Kidney epithelial cell (primary cell): Measurements from ENCODE around the gene ZNF441. TPM values are rescaled to one million over a fixed set of nuclear protein-coding genes. Genes with fewer than 3 reads are reported as not detected.
A peak's percentile ranks its signal among the peaks of the same experiment; 100 is the strongest.

Source experiments
- DNase-seq: peaks from one replicate; pipeline ENCODE4 v3.0.0-alpha.2; 2010; ENCODE audit warnings: low read depth
- H3K27me3 ChIP-seq: 2 replicates; pipeline ENCODE4 v1.6.0; 2011; ENCODE audit warnings: low read length; ENCODE audit not compliant: control insufficient read depth, insufficient read depth
- H3K36me3 ChIP-seq: 2 replicates; pipeline ENCODE4 v1.5.1; 2011; ENCODE audit warnings: low read length; ENCODE audit not compliant: control insufficient read depth, insufficient read depth
- H3K4me3 ChIP-seq: 2 replicates; pipeline ENCODE4 v1.5.1; 2011; ENCODE audit warnings: low read depth, mild to moderate bottlenecking, control low read depth, low read length
- total RNA-seq: library from RNA; depleted of rRNA; stranded (reverse); fragments of >200 nt; gene quantifications from 2 replicates; pipeline ENCODE4 v1.2.3, GENCODE V29; 2015
- TF ChIP-seq, protein P1 (sequence below): IDR thresholded peaks from 2 replicates; pipeline ENCODE4 v1.5.1; 2011; ENCODE audit warnings: mild to moderate bottlenecking, moderate library complexity, low read length, control low read depth, inconsistent platforms; ENCODE audit not compliant: insufficient read depth, poor library complexity, severe bottlenecking

The ZNF441 gene
- total RNA-seq, 1 donor from 2014 or later: 5.1 TPM

DNA sequence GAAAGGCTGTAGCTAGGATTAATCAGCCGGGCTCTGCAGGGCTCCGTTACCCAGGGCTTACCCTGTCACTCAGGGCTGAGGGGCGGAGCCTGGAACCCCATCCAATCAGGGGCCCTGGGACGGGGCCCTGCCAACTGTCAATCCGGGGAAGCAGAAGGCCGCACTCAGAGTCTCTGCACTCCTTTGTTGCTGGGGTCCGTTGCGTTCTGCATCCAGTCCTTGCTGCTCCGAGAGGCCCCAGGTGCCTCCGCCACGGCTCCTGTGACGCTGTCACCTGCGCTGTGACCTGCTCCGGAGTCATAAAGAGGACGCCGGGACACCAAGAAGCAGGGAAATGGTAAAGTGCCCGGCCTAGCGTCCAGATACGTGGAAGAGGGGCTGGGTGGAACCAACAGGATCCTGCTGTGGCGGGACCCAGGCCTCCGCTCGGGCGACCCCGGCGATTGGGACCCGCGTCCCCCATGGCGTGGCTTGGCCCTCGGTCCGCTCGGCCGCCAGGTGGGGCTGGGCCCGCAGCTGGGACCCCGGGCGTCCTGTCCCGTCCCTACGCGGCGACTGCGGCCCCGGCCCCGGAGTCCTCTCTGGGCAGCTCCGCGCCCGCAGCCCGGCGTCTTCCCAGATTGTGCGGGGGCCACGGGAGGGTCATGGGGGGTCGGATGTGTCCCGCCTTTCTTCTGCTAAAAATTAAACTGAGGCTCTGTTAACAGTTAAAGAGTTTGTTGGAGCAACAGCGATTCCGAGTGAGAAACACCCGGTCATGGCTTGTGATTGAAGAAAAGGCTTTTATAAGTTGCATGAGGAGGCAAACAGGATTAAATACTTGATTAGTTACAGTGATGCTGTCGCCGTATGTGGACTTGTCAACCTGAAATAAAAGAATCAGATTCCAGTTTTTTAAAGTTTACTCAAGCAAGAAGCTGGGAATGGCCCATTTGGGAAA is 31.9 kb downstream of the ZNF441 start, which contains the start of gene ZNF491:
TSS of gene ZNF491 (plus strand) at position 133 of the 940 bp plus-strand sequence. CDS start 7,431 bp downstream, outside the sequence.
- peak; percentile 51 for DNase-seq
- Histone ChIP-seq H3K4me3 (peak within 1 kb of the TSS; percentile 49), H3K36me3 (no peaks in the 10 kb centered on the region), H3K27me3 (no peaks in the 10 kb centered on the region)
- TF ChIP-seq, protein P1, sequence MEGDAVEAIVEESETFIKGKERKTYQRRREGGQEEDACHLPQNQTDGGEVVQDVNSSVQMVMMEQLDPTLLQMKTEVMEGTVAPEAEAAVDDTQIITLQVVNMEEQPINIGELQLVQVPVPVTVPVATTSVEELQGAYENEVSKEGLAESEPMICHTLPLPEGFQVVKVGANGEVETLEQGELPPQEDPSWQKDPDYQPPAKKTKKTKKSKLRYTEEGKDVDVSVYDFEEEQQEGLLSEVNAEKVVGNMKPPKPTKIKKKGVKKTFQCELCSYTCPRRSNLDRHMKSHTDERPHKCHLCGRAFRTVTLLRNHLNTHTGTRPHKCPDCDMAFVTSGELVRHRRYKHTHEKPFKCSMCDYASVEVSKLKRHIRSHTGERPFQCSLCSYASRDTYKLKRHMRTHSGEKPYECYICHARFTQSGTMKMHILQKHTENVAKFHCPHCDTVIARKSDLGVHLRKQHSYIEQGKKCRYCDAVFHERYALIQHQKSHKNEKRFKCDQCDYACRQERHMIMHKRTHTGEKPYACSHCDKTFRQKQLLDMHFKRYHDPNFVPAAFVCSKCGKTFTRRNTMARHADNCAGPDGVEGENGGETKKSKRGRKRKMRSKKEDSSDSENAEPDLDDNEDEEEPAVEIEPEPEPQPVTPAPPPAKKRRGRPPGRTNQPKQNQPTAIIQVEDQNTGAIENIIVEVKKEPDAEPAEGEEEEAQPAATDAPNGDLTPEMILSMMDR: no peak

DNA sequence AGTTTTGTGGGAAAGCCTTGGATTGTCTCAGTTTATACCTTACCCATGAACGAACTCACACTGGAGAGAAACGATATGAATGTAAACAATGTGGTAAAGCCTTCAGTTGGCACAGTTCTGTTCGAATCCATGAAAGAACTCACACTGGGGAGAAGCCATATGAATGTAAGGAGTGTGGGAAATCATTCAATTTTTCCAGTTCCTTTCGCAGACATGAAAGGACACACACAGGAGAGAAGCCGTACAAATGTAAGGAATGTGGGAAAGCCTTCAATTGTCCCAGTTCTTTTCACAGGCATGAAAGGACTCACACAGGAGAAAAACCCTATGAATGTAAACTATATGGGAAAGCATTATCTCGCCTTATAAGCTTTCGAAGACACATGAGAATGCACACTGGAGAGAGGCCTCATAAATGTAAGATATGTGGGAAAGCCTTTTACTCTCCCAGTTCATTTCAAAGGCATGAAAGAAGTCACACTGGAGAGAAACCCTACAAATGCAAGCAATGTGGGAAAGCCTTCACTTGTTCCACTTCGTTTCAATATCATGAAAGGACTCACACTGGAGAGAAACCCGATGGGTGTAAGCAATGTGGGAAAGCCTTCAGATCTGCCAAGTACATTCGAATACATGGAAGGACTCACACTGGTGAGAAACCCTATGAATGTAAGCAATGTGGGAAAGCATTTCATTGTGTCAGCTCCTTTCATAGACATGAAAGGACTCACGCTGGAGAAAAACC is 39.7 kb downstream of the ZNF441 start:
- H3K36me3 ChIP-seq: no peaks in the 10 kb centered on the region
- TF ChIP-seq, protein P1: no peak
- H3K4me3 ChIP-seq: no peak overlapping the region
- no peaks in the 10 kb centered on the region for H3K27me3 ChIP-seq
- no peak for DNase-seq

DNA sequence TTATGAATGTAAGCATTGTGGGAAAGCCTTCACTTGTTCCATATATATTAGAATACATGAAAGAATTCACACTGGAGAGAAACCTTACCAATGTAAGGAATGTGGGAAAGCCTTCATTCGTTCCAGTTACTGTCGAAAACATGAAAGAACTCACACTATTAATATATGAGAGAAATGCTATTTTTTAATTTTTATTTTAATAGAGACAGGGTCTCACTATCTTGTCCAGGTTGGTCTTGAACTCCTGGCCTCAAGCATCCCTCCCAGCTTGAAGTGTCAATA is 40.2 kb downstream of the ZNF441 start:
- TF ChIP-seq, protein P1: no peak
- H3K27me3 ChIP-seq: no peaks in the 10 kb centered on the region
- no peak for DNase-seq
- H3K36me3 ChIP-seq: no peaks in the 10 kb centered on the region
- H3K4me3 ChIP-seq: no peak overlapping the region

DNA sequence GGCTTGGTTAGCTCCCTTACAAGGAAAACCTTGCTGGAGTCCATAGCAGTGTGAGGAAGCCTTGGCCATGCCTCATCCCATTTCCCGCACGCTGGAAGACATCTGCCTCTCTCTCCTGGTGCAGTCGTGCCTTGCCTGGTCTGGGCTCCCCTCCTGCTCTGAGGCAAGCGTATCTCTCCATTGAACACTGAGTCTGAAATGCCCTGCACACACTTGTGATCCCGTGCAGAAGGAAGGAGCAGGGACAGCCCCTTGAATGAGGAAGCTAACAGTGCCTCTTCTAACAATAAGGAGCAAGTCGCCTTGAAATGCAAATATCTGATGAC is 46.9 kb downstream of the ZNF441 start:
- TF ChIP-seq, protein P1: no peak
- DNase-seq: no peak
- peak overlapping the region; percentile 95 for H3K4me3 ChIP-seq
- no peaks in the 10 kb centered on the region for H3K36me3 ChIP-seq
- no peaks in the 10 kb centered on the region for H3K27me3 ChIP-seq

DNA sequence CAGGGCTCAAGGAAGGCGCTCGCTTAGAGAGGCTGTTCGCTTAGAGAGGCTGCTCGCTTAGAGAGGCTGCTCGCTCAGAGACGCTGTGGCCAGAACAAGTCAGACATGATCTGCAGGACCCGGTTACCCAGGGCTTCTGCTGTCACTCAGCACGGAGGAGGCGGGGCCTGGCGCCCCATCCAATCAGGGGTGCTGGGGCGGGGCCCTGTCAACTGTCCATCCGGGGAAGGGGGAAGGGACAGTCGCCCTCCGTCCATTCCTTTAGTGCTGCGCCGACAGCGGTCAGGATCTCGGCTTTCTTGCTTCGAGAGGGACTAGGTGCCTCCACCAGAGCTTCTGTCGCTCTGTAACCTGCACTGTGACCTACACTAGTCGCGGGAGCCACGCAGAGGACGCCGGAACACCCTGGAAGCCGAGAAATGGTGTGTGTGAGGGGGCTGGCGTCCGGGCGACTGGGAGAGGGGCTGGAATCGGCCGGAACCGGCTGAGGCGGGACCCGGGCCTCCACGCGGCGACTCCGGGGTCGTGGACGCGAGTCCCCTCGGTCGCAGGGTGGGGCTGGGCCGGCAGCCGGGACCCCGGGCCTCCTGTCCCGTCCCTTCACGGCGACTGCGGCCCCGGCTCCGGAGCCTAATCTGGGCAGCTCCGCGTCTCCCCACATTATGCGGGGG is 47.4 kb downstream of the ZNF441 start, which contains the start of gene ZNF440:
TSS of gene ZNF440 (plus strand) at position 245 of the 671 bp plus-strand sequence. CDS start at position 420, 175 bp downstream.
- TF ChIP-seq, protein P1: no peak
- peak within 1 kb of the TSS; percentile 95 for H3K4me3 ChIP-seq
- no peaks in the 10 kb centered on the region for H3K27me3 ChIP-seq
- DNase-seq: peak; percentile 80
- H3K36me3 ChIP-seq: no peaks in the 10 kb centered on the region
